Liver (tissue), 9 donors: ENCODE results near the gene SAP30. TPM values are rescaled to one million over a fixed set of nuclear protein-coding genes. Genes with fewer than 3 reads are reported as not detected.

Source experiments
- DNase-seq: peaks from one replicate; pipeline ENCODE4 v3.0.0-alpha.2; 2017; ENCODE audit warnings: low spot score
- H3K27ac ChIP-seq, 2 donors: one replicate each; pipeline ENCODE4 v1.7.0; 2013; ENCODE audit warnings: inconsistent platforms in 2 of 2, low read length in 2 of 2, control low read depth in 1 of 2, low read depth in 1 of 2, mild to moderate bottlenecking in 1 of 2
- H3K27me3 ChIP-seq, 4 donors: one replicate each; pipeline versions ENCODE4 v1.6.1 to v1.7.0; 2013; ENCODE audit warnings: low read length in 3 of 4, inconsistent platforms in 1 of 4, mild to moderate bottlenecking in 1 of 4, moderate library complexity in 1 of 4; ENCODE audit not compliant: control insufficient read depth in 4 of 4, insufficient read depth in 4 of 4
- H3K36me3 ChIP-seq, 4 donors: one replicate each; pipeline versions ENCODE4 v1.6.1 to v1.7.0; 2013; ENCODE audit warnings: low read length in 3 of 4, mild to moderate bottlenecking in 3 of 4, low read depth in 1 of 4, moderate library complexity in 1 of 4; ENCODE audit not compliant: control insufficient read depth in 4 of 4, insufficient read depth in 3 of 4
- H3K4me1 ChIP-seq, 4 donors: one replicate each; pipeline versions ENCODE4 v1.6.1 to v1.7.0; 2013; ENCODE audit warnings: low read length in 3 of 4, mild to moderate bottlenecking in 3 of 4, moderate library complexity in 1 of 4; ENCODE audit not compliant: control insufficient read depth in 4 of 4, insufficient read depth in 4 of 4
- H3K4me3 ChIP-seq, 3 donors: one replicate each; pipeline versions ENCODE4 v1.6.1 to v1.7.0; 2013; ENCODE audit warnings: low read length in 3 of 3, control low read depth in 1 of 3, low read depth in 1 of 3, mild to moderate bottlenecking in 1 of 3
- H3K9ac ChIP-seq, 2 donors: one replicate each; pipeline ENCODE4 v1.7.0; 2013; ENCODE audit warnings: low read length in 2 of 2, mild to moderate bottlenecking in 2 of 2, moderate library complexity in 2 of 2, control low read depth in 1 of 2, low read depth in 1 of 2
- H3K9me3 ChIP-seq, 4 donors: one replicate each; pipeline versions ENCODE4 v1.6.1 to v1.7.0; 2013; ENCODE audit warnings: low read length in 3 of 4; ENCODE audit not compliant: control insufficient read depth in 4 of 4
- EGR1 ChIP-seq, 2 donors: IDR thresholded peaks; 2 replicates each; pipeline ENCODE4 v1.6.1; 2016 to 2018; ENCODE audit warnings: antibody characterized with exemption in 2 of 2, low read depth in 2 of 2
- FOXA1 ChIP-seq: IDR thresholded peaks from 2 replicates; pipeline ENCODE4 v1.6.1; 2016; ENCODE audit warnings: antibody characterized with exemption
- FOXA2 ChIP-seq: IDR thresholded peaks from 2 replicates; pipeline ENCODE4 v1.6.1; 2016; ENCODE audit warnings: antibody characterized with exemption
- GABPA ChIP-seq, 2 donors: IDR thresholded peaks in 1 of 2; conservative IDR thresholded peaks in 1 of 2; 2 replicates each; pipeline ENCODE4 v1.6.1; 2016; ENCODE audit warnings: antibody characterized with exemption in 2 of 2, mild to moderate bottlenecking in 1 of 2, moderate library complexity in 1 of 2
- HNF4A ChIP-seq, 2 donors: conservative IDR thresholded peaks; 2 replicates each; pipeline ENCODE4 v1.6.1; 2016; ENCODE audit warnings: antibody characterized with exemption in 2 of 2, mild to moderate bottlenecking in 2 of 2
- HNF4G ChIP-seq: IDR thresholded peaks from 2 replicates; pipeline ENCODE4 v1.6.1; 2016; ENCODE audit warnings: antibody characterized with exemption
- JUND ChIP-seq, 2 donors: IDR thresholded peaks; 2 replicates each; pipeline ENCODE4 v1.6.1; 2016; ENCODE audit warnings: antibody characterized with exemption in 2 of 2
- NR2F2 ChIP-seq: IDR thresholded peaks from 2 replicates; pipeline ENCODE4 v1.6.1; 2016; ENCODE audit warnings: antibody characterized with exemption
- RAD21 ChIP-seq, 2 donors: IDR thresholded peaks; 2 replicates each; pipeline ENCODE4 v1.6.1; 2016; ENCODE audit warnings: antibody characterized with exemption in 2 of 2, mild to moderate bottlenecking in 2 of 2
- RXRA ChIP-seq, 2 donors: IDR thresholded peaks; 2 replicates each; pipeline ENCODE4 v1.6.1; 2017 to 2018; ENCODE audit warnings: antibody characterized with exemption in 2 of 2, mild to moderate bottlenecking in 1 of 2
- SP1 ChIP-seq: IDR thresholded peaks from 2 replicates; pipeline ENCODE4 v1.6.1; 2018; ENCODE audit warnings: antibody characterized with exemption, mild to moderate bottlenecking
- TAF1 ChIP-seq: conservative IDR thresholded peaks from 2 replicates; pipeline ENCODE4 v1.6.1; 2016; ENCODE audit warnings: antibody characterized with exemption, mild to moderate bottlenecking
- YY1 ChIP-seq: IDR thresholded peaks from 2 replicates; pipeline ENCODE4 v1.6.1; 2016; ENCODE audit warnings: antibody characterized with exemption, mild to moderate bottlenecking
- WGBS: extraction: QIAGEN DNeasy Blood & Tissue Kit; methylation state at CpG from one replicate; pipeline ENCODE4 v1.1.7; 2013; 5-methylcytosine and 5-hydroxymethylcytosine counted together
- polyA plus RNA-seq, 2 donors: library from polyadenylated mRNA; stranded (reverse) in 1 of 2; unstranded in 1 of 2; fragments of 200-250 nt in 1 of 2; fragments of >200 nt in 1 of 2; fragmentation: Nextera tagmentation in 1 of 2; extraction: Ambion mirVana in 1 of 2; gene quantifications; one replicate each; pipeline versions ENCODE4 v1.2.1 to v1.2.3, GENCODE V29; 2013 to 2015
- total RNA-seq, 2 donors: library from RNA; depleted of rRNA; stranded (reverse); fragments of >200 nt; gene quantifications; one replicate each; pipeline ENCODE4 v1.2.3, GENCODE V29; 2014
- TF ChIP-seq, protein P1 (sequence below): IDR thresholded peaks from 2 replicates; pipeline ENCODE4 v1.6.1; 2016; ENCODE audit warnings: antibody characterized with exemption
- TF ChIP-seq, protein P2 (sequence below): IDR thresholded peaks from 2 replicates; pipeline ENCODE4 v1.6.1; 2016; ENCODE audit warnings: antibody characterized with exemption, mild to moderate bottlenecking
- TF ChIP-seq, protein P3 (sequence below): IDR thresholded peaks from 2 replicates; pipeline ENCODE4 v1.6.1; 2016; ENCODE audit warnings: antibody characterized with exemption
- TF ChIP-seq, protein P4 (sequence below): fragments of 150-350 bp; IDR thresholded peaks from 2 replicates; pipeline ENCODE4 v1.5.1; 2017; ENCODE audit warnings: improper control_type of control experiment, low read depth, low read length; ENCODE audit not compliant: missing input control
- donor health status: healthy.
- donor health status: healthy.
- donor health status: healthy.
- donor health status: healthy.
- donor health status: healthy.

SAP30 gene
- total and polyA plus RNA-seq, 4 donors: 1.3 to 10.0 (median 3.7) TPM

DNA sequence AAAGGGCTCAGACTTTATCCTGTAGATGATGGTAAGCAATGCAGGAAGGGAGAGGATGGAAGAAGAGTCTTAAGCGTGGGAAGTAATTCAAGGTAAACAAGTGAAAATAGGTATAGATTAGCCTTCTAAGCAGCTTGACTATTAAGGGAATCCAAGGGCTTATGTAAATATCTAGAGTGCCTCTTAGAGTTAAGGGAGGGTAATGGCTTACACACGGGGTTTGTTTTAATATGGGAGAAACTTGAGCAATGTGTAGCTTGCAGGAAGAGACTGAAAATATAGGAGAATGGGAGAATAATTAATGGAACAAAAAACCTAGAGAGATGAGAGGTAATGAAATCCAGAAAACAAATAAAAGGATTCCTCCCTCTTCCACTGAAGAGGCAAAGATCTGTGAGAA, 12.8 kb upstream of the SAP30 start:
- TF ChIP-seq, protein P1, sequence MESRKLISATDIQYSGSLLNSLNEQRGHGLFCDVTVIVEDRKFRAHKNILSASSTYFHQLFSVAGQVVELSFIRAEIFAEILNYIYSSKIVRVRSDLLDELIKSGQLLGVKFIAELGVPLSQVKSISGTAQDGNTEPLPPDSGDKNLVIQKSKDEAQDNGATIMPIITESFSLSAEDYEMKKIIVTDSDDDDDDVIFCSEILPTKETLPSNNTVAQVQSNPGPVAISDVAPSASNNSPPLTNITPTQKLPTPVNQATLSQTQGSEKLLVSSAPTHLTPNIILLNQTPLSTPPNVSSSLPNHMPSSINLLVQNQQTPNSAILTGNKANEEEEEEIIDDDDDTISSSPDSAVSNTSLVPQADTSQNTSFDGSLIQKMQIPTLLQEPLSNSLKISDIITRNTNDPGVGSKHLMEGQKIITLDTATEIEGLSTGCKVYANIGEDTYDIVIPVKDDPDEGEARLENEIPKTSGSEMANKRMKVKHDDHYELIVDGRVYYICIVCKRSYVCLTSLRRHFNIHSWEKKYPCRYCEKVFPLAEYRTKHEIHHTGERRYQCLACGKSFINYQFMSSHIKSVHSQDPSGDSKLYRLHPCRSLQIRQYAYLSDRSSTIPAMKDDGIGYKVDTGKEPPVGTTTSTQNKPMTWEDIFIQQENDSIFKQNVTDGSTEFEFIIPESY: no peak
- TF ChIP-seq, protein P2, sequence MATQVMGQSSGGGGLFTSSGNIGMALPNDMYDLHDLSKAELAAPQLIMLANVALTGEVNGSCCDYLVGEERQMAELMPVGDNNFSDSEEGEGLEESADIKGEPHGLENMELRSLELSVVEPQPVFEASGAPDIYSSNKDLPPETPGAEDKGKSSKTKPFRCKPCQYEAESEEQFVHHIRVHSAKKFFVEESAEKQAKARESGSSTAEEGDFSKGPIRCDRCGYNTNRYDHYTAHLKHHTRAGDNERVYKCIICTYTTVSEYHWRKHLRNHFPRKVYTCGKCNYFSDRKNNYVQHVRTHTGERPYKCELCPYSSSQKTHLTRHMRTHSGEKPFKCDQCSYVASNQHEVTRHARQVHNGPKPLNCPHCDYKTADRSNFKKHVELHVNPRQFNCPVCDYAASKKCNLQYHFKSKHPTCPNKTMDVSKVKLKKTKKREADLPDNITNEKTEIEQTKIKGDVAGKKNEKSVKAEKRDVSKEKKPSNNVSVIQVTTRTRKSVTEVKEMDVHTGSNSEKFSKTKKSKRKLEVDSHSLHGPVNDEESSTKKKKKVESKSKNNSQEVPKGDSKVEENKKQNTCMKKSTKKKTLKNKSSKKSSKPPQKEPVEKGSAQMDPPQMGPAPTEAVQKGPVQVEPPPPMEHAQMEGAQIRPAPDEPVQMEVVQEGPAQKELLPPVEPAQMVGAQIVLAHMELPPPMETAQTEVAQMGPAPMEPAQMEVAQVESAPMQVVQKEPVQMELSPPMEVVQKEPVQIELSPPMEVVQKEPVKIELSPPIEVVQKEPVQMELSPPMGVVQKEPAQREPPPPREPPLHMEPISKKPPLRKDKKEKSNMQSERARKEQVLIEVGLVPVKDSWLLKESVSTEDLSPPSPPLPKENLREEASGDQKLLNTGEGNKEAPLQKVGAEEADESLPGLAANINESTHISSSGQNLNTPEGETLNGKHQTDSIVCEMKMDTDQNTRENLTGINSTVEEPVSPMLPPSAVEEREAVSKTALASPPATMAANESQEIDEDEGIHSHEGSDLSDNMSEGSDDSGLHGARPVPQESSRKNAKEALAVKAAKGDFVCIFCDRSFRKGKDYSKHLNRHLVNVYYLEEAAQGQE: no peak
- TF ChIP-seq, protein P3, sequence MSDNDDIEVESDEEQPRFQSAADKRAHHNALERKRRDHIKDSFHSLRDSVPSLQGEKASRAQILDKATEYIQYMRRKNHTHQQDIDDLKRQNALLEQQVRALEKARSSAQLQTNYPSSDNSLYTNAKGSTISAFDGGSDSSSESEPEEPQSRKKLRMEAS: no peak
- TF ChIP-seq FOXA1 (no peak), HNF4A (conservative IDR thresholded peaks at IDR 0.05) (no peak), RXRA (IDR thresholded peaks at IDR 0.05) (no peak), HNF4G (no peak), YY1 (no peak), JUND (IDR thresholded peaks at IDR 0.05) (no peak), RAD21 (IDR thresholded peaks at IDR 0.05) (no peak), FOXA2 (no peak), TAF1 (no peak), EGR1 (IDR thresholded peaks at IDR 0.05; ENCODE audit: low read depth in 2 of 2) (no peak), NR2F2 (no peak), GABPA (IDR thresholded peaks at IDR 0.05 in 1 of 2, conservative IDR thresholded peaks at IDR 0.05 in 1 of 2) (no peak)
- TF ChIP-seq, protein P4, sequence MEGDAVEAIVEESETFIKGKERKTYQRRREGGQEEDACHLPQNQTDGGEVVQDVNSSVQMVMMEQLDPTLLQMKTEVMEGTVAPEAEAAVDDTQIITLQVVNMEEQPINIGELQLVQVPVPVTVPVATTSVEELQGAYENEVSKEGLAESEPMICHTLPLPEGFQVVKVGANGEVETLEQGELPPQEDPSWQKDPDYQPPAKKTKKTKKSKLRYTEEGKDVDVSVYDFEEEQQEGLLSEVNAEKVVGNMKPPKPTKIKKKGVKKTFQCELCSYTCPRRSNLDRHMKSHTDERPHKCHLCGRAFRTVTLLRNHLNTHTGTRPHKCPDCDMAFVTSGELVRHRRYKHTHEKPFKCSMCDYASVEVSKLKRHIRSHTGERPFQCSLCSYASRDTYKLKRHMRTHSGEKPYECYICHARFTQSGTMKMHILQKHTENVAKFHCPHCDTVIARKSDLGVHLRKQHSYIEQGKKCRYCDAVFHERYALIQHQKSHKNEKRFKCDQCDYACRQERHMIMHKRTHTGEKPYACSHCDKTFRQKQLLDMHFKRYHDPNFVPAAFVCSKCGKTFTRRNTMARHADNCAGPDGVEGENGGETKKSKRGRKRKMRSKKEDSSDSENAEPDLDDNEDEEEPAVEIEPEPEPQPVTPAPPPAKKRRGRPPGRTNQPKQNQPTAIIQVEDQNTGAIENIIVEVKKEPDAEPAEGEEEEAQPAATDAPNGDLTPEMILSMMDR: no peak
- no peak for DNase-seq
- H3K36me3 ChIP-seq: no peaks in the 10 kb centered on the region
- H3K9ac ChIP-seq: no peak overlapping the region
- no peak overlapping the region for H3K4me3 ChIP-seq
- WGBS: 54% methylated on average over 2 of the region's 2 CpGs
- no peak overlapping the region for H3K27ac ChIP-seq
- H3K27me3 ChIP-seq: no peaks in the 10 kb centered on the region
- H3K9me3 ChIP-seq: no peaks in the 10 kb centered on the region
- no peaks in the 10 kb centered on the region for H3K4me1 ChIP-seq

DNA sequence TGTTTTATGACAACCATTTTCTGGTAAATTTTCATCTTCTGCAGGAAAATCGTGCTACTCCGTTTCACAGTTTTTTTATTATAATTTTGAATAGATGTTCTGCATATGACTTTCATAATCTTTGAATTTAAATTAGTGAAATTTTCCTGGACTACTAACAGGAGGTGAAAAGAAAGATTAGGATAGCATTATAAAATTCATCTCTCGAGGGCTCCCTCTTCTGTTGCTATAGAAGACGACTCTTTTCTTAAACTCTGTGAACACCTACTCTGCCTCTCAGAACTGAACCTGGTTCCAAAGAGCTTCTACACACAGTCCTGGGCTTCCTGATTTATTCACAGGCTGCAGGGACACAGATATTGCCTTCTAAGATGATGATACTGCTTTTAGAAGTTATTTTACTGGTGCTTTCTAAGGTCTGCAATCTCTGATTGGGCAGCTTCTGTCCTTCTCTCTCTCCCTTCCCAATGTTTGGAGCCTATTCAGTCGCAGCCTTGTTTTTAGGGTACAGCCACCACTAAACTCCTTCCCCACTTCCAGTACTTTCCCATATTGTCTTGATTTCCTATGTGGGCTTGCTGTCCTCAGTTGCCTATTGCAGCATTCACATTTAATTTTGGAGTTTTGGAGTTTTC, 10.1 kb upstream of the SAP30 start:
- H3K36me3 ChIP-seq: no peaks in the 10 kb centered on the region
- 55% methylated on average over 5 of the region's 5 CpGs for WGBS
- no peaks in the 10 kb centered on the region for H3K27me3 ChIP-seq
- TF ChIP-seq, protein P4: peak; percentile 13
- TF ChIP-seq, protein P2: no peak
- TF ChIP-seq SP1 (no peak), RAD21 (IDR thresholded peaks at IDR 0.05) (peak in 1 of 2 donors; percentile 28)
- no peaks in the 10 kb centered on the region for H3K9me3 ChIP-seq
- DNase-seq: no peak
- no peaks in the 10 kb centered on the region for H3K4me1 ChIP-seq
- H3K9ac ChIP-seq: no peak overlapping the region
- no peak overlapping the region for H3K4me3 ChIP-seq
- no peak overlapping the region for H3K27ac ChIP-seq
